Small intestine (tissue), 7 donors: ENCODE measurements around the gene TXNDC5. TPM values are rescaled to one million over a fixed set of nuclear protein-coding genes. Genes with fewer than 3 reads are reported as not detected.

Source experiments
- DNase-seq, 2 donors: peaks; one replicate each; pipeline versions ENCODE4 v3.0.0 to v3.0.0-alpha.2; 2013
- FAIRE-seq: peaks from 2 replicates; lab custom pipeline; 2012; peaks lifted over from hg19 to GRCh38; lab: Jason Lieb, UNC
- H3K27ac ChIP-seq, 3 donors: one replicate each; pipeline ENCODE4 v1.5.1; 2013; ENCODE audit warnings: low read length in 2 of 3, mild to moderate bottlenecking in 2 of 3, control low read depth in 1 of 3, inconsistent platforms in 1 of 3, low read depth in 1 of 3, moderate library complexity in 1 of 3
- H3K27me3 ChIP-seq, 3 donors: one replicate each; pipeline ENCODE4 v1.6.1; 2013; ENCODE audit warnings: low read length in 3 of 3, inconsistent platforms in 1 of 3; ENCODE audit not compliant: control insufficient read depth in 3 of 3, insufficient read depth in 3 of 3
- H3K36me3 ChIP-seq, 3 donors: one replicate each; pipeline ENCODE4 v1.6.1; 2013; ENCODE audit warnings: low read length in 3 of 3, inconsistent platforms in 1 of 3, low read depth in 1 of 3, mild to moderate bottlenecking in 1 of 3, moderate library complexity in 1 of 3; ENCODE audit not compliant: control insufficient read depth in 3 of 3, insufficient read depth in 2 of 3
- H3K4me1 ChIP-seq, 3 donors: one replicate each; pipeline ENCODE4 v1.6.1; 2013; ENCODE audit warnings: low read length in 2 of 3, inconsistent platforms in 1 of 3, low read depth in 1 of 3, mild to moderate bottlenecking in 1 of 3, moderate library complexity in 1 of 3; ENCODE audit not compliant: control insufficient read depth in 3 of 3, insufficient read depth in 2 of 3
- H3K4me3 ChIP-seq, 3 donors: one replicate each; pipeline ENCODE4 v1.5.1; 2013; ENCODE audit warnings: low read length in 3 of 3, control low read depth in 1 of 3, inconsistent platforms in 1 of 3, low read depth in 1 of 3, mild to moderate bottlenecking in 1 of 3, moderate library complexity in 1 of 3
- H3K9me3 ChIP-seq, 2 donors: one replicate each; pipeline ENCODE4 v1.6.1; 2013; ENCODE audit warnings: low read depth in 1 of 2, low read length in 1 of 2; ENCODE audit not compliant: control insufficient read depth in 2 of 2, insufficient read depth in 1 of 2
- WGBS, 3 donors: extraction: QIAGEN DNeasy Blood & Tissue Kit; methylation state at CpG; one replicate each; pipeline ENCODE4 v1.1.7; 2013; 5-methylcytosine and 5-hydroxymethylcytosine counted together
- polyA plus RNA-seq, 4 donors: library from polyadenylated mRNA; stranded (reverse) in 3 of 4; unstranded in 1 of 4; fragments of 200-250 nt in 3 of 4; fragments of 120-200 nt in 1 of 4; gene quantifications; one replicate each; pipeline versions ENCODE4 v1.2.1 to v1.2.3, GENCODE V29; 2013
- donor health status: healthy with polysubstance abuse.
- donor health status: control.
- donor health status: control.
- donor health status: Bipolar disorder and iron deficiency.
- donor health status: healthy.

TXNDC5 gene
- polyA plus RNA-seq, 4 donors = 19.5 to 99.8 (median 85.3) TPM

- Histone ChIP-seq H3K4me3 (no peak overlapping the region), H3K27ac (no peak overlapping the region), H3K9me3 (no peaks in the 10 kb centered on the region), H3K27me3 (peaks cover 0 to 3% (median 0%) of the 10 kb centered on the region in 3 donors), H3K36me3 (no peaks in the 10 kb centered on the region), H3K4me1 (no peaks in the 10 kb centered on the region)
- no peak for DNase-seq
- no peak for FAIRE-seq
- 65 to 75% (median 67%) methylated on average over 9 of the region's 9 CpGs for WGBS, 3 donors
Measured at GRCh38 chr6:7832904-7833750, 77.5 kb downstream of the TXNDC5 start.

Other genes starting within 250 kb of the TXNDC5 start
- 1 to 10 TPM in 2 of 4 donors, under 1 TPM in 2; 0.22 to 2.0 (median 0.94) TPM for gene BMP6, start 184.7 kb downstream of the TXNDC5 start, polyA plus RNA-seq
- gene BLOC1S5, start 153.6 kb upstream of the TXNDC5 start, polyA plus RNA-seq = 10 to 100 TPM in 2 of 4 donors, 1 to 10 TPM in 2; 3.2 to 14.2 (median 8.5) TPM
- 10 to 100 TPM; 14.3 to 36.3 (median 20.4) TPM for gene EEF1E1, start 191.8 kb upstream of the TXNDC5 start, polyA plus RNA-seq